Subcutaneous adipose tissue (tissue), 4 donors: ENCODE data around the gene FOXL3. TPM values are rescaled to one million over a fixed set of nuclear protein-coding genes. Genes with fewer than 3 reads are reported as not detected.

Experiments
- CTCF ChIP-seq: fragments of 450-650 bp; IDR thresholded peaks from one replicate; pipeline ENCODE4 v1.5.1; 2016; ENCODE audit warnings: low read depth, mild to moderate bottlenecking, control low read depth, antibody characterized with exemption, moderate library complexity
- total RNA-seq, 4 donors: library from RNA; depleted of rRNA; stranded (reverse); fragments of >200 nt; gene quantifications; one replicate each; pipeline ENCODE4 v1.1.0, GENCODE V29; 2016

FOXL3 gene
- total RNA-seq, 4 donors from 2014 or later, result not detected

GRCh38 chr7:270351-270983 is 19.5 kb upstream of the FOXL3 start:
- no peak for TF ChIP-seq CTCF

- no peak for TF ChIP-seq CTCF
These were observed 18.5 kb upstream of the FOXL3 start for GRCh38 chr7:271266-272107.

- no peak for TF ChIP-seq CTCF
These were observed 17.8 kb upstream of the FOXL3 start for GRCh38 chr7:272108-272615.

GRCh38 chr7:272631-273030 is 17.3 kb upstream of the FOXL3 start:
- no peak for TF ChIP-seq CTCF

GRCh38 chr7:273327-273726 is 16.6 kb upstream of the FOXL3 start:
- no peak for TF ChIP-seq CTCF

- no peak for TF ChIP-seq CTCF
These were observed 15.7 kb upstream of the FOXL3 start for GRCh38 chr7:274266-274665.

- no peak for TF ChIP-seq CTCF
These were observed 13.6 kb upstream of the FOXL3 start for GRCh38 chr7:276230-276835.
